Measurements from ENCODE around the gene APOC4.
"Not testable (repeated sequence)": the region's sequence is repeated elsewhere in the genome, so short reads cannot be mapped to it uniquely, and the experiment has no call there.

Gene APOC4

DNA sequence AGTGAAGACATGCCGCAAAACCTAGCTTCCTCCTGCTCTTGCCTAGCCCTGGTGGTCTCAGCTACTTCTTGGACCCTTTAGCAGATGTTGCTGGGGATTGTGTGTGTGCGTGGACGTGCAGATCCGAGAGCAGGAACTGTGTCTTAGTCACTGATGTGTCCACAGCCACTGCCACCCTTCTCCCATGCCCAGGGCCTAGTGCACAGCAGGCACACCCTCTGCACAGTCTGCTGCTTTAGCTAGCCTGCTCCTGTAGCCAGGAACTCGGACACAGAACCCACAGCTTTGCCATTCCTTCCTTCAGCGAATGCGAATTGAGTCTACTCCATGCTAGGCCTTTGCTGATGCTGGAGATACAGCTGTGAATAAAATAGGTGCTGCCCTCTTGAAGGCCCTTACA, 15.5 kb downstream of the APOC4 start:
- no peak for DNase-seq

DNA sequence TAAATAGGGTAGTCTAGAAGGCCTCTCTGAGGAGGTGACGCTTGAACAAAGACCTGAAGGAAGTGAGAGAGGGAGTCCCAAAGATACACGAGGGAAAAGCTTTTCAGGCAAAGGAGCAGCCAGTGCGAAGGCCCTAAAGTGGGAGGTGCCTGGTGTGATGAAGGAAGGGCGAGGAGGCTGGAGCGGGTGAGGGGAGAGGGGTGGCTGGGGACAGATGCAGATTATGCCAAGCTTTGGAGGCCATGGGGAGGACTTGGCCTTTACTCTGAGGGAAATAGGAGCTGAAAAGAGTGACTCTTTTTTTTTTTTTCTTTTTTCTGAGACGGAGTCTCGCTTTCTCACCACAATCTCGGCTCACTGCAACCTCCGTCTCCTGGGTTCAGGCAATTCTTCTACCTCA, 16.1 kb downstream of the APOC4 start:
- DNase-seq, result no peak

DNA sequence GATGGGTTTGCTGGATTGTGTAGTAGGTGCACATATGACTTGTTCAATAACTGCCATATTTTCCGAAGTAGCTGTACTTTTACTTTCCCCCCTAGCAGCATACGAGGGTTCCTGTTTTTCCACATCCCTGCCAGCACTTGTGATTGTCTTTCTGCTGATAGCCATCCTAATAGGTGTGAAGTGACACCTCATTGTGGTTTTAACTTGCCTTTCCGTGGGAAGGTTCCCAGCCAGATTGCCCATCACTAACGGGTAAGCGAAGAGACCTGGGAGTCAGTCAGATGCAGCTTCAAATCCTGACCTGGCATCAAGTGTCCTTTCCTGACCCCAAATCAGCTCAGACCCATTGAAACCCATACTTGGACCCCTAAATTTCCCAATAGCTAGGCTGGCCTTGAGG, 17.7 kb downstream of the APOC4 start:
- DNase-seq, result no peak

DNA sequence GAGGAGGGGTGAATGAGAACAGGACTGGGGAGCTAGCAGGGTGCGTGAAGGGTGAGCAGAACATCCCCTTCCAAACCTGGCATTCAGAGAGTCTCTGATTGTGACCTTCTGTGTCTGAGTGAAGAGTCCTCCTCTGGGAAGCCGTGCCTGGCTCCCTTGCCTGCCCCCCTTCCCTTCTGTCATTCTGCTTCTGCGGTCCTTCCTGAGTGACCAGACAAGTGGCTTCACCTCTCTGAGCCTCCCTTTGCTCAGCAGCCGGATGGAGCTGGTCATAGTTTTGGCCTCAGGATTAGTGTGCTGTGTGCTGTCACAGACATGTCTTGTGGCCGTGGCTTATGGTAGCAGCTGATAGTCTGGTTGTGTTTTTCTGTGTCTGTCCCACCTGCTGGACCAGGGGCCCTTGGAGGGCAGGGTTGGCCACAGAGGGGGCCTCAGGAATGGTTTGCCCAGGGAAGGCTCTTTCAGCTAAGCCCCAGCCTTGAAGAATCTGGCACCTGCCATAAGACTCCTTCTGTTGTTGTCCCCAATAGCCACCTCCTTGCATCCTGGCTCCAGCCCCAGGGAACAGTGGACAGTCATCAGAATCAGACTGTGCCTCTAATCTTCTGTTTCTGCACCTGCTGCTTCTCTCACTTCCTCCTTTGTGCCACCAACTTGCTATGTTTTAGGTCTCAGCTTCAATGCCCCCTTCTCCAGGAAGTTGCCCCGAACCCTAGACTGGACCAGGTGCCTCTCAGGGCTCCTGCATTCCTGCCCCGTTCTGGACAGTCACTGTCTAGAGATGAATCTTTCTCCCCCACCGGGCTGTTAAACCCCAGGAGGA, 19.1 kb downstream of the APOC4 start:
- DNase-seq, result no peak

DNA sequence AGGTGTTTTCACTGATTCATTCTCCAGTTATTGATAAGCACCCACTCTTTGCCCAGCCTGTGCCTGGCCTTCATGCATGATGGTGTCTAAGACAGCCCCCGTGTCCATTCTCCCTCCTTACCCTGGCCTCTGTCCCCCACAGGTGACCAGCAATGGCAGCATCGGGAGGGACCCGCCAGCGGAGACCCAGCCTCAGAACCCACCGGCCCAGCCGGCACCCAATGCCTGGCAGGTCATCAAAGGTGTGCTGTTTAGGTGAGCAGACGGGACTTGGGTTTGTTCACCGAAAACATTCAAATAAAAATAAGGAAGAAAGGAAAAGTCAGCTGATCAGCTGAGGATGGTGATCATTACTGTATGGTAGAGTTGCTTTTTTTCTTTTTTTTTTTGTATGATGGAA, 19.8 kb downstream of the APOC4 start:
- no peak for DNase-seq

DNA sequence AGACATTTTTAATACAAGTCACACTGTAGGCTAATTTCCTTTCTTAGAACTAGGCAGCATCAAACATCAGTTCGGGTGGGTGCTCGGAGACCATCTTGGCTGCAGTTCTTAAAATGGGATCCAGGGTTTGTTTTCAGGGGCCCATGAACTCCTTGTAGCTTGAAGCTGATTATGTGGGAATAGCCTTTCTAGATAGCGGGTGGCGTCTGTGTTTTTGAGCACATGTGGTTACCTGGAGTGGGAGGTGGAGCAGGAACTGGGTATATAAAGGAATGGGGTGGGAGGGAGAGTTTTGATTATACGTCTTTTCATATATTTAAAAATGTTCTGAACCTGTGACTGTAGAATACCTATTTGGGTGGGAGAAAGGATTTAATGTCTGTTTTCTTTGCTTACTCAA, 26.1 kb downstream of the APOC4 start:
- peak in 9 of 56 donors; percentile 4 to 32 (median 18) for DNase-seq

DNA sequence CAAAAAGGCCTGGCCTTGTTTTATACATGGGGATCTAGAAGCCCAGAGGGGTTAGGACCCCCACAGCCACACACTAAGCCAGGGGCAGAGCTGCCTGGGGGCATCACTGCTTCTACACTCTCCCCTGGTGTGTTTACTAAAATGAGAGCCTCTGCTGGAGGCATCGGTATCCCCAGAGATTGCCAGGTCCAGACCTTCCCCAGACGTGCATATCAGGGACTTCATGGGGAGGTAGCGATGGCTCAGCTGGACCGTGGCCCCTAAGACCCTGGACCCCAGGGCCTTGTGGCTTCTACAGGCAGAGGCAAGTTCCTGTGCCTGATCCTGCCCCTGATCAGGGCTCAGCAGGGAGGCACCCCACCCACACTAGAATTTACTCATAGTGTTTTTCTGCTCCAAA, 26.6 kb downstream of the APOC4 start:
- peak in 1 of 56 donors; percentile 13 for DNase-seq

DNA sequence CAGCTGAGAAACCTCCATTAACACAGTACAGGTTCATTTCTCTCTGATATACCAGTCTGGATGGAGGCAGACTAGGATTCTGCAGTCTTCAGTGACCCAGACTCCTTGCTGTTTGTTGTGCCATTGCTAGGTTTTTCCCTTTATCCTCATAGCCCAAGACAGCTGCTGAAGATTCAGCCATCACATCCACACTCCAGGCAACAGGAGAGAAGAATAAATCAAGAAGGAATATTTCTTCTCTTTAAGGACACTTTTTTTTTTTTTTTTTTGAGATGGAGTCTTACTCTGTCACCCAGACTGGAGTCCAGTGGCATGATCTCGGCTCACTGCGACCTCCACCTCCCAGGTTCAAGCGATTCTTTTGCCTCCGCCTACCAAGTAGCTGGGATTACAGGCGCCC, 27.4 kb downstream of the APOC4 start:
- no peak for DNase-seq

DNA sequence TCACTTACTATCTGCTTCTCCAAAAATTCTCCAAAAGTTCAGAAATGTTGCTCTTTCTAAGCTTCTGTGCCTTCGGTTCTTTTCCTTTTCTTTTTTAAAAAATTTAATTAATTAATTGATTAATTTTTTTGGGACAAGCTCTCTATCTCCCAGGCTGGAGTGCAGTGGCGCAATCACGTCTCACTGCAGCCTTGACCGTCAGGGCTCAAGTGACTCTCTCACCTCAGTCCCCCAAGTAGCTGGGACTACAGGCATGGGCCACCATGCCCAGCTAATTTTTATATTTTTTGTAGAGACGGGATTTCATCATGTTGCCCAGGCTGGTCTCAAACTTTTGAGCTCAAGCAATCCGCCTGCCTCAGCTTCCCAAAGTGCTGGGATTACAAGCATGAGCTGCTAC, 29.4 kb downstream of the APOC4 start:
- not testable (repeated sequence) for DNase-seq

DNA sequence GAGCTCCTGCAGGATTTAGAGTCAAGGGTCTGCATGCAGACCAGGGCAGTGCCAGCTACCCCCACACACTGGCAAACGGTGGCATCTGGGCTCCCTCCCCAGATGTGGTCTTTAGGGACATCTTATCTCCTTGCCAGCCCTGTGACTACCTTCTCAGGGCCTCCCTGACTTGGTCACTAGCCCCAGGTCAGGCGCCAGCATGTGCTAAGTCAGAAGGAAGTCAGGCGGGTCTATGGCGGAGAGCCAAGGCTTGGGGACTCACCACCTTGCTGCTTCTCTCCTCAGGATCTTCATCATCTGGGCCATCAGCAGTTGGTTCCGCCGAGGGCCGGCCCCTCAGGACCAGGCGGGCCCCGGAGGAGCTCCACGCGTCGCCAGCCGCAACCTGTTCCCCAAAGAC, 30.8 kb downstream of the APOC4 start:
- no peak for DNase-seq

DNA sequence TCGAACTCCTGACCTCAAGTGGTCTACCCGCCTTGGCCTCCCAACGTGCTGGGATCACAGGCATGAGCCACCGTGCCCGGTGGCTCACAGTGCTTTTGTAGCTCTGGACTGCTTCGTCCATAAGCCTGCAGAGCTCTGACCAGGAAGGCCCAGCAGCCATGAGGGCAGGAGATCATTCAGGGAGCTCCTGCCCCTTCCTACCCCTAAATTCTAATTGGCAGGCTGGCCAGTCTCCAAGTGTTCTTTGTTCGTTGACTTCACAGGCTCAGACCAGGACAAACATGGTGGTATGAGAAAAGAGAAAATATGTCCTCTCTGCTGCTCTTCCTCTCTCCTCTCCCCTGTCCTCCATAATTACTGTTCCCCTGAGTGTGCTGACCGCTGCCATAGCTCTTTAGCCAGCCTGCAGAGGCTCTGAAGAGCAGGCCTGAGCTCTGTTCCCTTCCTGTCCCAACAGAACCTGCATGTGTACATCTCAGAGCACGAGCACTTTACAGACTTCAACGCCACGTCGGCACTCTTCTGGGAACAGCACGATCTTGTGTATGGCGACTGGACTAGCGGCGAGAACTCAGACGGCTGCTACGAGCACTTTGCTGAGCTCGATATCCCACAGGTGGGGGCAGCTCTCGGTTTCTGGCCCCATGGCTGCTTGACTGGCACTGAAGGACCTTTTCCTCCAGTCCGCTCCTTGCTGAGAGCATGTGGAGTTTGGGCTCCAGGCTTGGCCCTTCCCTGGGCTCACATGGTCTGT, 32.1 kb downstream of the APOC4 start:
- no peak for DNase-seq

DNA sequence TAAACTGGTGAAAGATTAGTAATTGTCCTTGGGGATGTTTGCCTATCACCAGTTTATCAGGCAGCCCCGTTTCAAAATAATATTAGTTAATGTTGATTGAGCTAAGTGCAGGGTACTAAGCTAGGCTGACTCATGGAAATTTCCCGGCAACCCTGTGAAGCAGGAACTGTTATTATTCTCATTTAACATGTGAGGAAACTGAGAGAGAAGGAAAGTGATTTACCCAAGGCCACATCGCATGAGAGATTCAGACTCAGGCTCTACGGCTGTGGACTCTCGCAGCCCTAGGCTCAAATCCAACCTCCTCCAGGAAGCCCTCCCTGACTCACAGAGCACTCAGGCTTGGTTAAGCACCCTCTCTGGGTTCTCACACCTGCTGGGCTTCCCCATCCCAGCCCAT, 32.8 kb downstream of the APOC4 start:
- DNase-seq, result no peak

DNA sequence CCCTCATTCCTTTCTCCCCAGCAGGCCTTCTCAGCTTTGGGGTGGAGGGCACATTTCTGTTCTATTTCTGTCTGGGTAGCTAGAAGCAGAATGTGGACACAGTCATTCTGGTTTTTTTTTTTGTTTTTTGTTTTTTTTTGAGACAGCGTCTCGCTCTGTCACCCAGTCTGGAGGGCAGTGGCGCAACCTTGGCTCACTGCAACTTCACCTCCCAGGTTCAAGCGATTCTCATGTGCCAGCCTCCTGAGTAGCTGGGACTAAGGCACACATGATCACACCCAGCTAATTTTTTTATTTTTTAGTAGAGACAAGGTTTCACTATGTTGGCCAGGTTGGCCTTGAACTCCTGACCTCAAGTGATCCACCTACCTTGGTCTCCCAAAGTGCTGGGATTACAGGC, 33.4 kb downstream of the APOC4 start:
- no peak for DNase-seq

DNA sequence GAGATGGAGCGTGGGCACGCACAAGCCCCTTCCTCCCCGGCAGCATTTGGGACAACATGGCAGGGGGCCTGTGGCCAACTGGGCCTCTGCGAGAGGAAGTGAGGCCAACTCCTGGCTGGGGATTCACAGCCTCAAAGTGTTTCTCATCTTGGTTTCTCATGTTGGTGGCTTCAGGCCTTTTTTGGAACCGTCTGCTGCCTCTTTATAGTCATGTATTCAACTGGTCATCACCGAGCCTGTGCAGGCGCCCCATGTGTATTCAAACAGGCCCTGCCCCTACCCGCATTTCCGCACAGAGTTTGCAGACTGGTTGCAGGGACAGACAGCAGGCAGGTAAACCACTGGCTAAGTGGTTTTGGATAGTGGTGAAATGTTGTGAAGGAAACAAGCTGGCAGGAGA, 42.0 kb downstream of the APOC4 start:
- DNase-seq, result no peak

DNA sequence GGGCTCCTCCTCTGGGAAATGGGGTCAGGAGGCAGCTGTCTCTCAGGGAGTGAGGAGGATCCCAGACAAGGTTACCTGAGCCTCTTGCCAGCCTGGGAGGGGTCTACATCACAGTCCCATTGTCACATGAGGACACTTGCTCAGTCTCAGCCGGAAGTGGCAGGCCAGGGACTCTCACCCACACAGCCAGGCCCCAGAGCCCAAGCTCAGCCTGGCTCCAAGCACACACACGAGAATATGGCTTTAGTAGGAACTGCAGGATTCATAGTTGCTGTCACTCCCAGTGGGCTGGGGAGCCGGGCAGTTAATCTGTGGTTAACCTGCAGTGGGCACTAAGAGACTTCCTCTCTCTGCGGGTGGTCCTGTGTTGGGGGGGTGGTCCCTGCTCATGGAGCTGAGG, 43.4 kb downstream of the APOC4 start:
- DNase-seq, result no peak

DNA sequence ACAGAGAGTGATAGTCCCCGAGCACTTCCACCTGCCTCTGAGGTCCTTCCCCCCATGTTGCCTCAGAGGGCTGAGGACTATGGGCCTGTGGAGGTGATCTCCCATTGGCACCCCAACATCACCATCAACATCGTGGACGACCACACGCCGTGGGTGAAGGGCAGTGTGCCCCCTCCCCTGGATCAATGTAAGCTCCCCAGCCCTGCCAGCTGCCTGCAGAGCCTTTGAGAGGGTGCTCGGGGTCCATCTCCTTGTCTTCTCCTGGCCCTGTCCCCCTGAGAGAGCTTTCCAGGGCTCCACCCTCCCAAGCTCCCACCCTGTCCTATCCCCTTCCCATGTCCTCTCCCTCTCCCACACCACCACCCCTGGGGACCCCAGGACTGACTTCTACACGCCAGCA, 44.4 kb downstream of the APOC4 start:
- DNase-seq, result no peak

DNA sequence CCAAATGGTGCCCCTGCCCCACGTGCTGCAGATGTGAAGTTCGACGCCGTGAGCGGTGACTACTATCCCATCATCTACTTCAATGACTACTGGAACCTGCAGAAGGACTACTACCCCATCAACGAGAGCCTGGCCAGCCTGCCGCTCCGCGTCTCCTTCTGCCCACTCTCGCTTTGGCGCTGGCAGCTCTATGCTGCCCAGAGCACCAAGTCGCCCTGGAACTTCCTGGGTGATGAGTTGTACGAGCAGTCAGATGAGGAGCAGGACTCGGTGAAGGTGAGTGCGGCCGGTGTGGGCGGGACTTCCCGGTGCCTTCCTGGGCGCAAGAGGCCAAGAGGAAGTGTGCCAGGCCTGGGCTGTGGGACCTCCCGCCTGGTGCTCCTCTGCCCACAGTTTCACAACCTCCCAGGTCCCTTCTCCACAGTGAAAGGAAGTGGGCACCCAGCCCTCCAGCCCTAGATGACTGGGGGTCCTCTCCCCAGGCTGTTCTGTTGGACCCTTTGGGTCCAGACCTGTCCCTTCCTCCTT, 45.2 kb downstream of the APOC4 start:
- DNase-seq, result no peak

DNA sequence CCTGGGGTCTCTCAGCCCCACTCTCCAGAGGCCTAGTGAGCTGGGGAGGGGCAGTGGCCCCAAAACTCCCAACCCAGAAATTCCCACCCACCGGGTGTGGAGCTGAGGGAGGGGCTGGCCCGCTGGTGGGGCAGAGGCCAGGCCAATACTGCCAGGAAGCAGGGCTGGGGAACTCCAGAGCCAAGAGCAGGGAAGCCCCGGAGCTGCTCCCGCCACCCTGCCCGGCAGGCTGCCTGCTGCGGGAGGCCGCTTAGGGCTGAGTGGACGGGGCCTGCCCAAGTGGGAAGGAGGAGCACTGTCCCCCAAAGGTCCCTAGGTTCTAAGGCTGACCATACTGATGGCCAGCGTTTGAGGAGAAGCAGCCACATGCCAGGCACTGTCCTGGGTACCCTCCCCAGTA, 46.2 kb downstream of the APOC4 start:
- no peak for DNase-seq

DNA sequence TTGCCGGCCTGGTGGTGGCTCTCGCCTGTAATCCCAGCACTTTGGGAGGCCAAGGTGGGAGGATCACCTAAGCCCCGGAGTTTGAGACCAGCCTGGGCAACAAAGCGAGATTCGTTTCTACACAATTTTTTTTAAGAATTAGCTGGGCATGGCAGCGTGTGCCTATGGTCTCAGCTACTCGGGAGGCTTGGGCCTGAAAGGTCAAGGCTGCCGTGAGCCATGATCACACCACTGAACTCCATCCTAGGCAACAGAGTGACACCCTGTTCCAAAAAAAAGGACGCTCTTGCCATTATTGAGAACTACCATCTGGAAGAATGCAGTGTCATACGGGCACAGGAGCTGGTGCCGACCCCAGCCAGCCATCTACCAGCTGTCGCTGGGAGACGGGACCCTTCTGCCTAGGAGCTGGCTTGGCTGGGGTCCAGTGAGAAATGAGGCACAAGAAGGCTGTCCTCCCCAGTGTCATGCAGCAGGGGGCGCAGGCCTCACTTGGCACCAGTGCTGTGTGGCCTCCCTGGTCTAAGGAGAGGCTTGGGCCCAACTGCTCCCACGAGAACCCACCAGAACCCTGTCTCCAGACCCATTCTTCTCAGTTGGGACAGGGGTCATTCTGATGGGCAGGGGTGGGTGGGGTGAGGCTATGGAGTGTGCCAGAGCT, 47.0 kb downstream of the APOC4 start:
- peak in 28 of 56 donors; percentile 1 to 74 (median 20) for DNase-seq

DNA sequence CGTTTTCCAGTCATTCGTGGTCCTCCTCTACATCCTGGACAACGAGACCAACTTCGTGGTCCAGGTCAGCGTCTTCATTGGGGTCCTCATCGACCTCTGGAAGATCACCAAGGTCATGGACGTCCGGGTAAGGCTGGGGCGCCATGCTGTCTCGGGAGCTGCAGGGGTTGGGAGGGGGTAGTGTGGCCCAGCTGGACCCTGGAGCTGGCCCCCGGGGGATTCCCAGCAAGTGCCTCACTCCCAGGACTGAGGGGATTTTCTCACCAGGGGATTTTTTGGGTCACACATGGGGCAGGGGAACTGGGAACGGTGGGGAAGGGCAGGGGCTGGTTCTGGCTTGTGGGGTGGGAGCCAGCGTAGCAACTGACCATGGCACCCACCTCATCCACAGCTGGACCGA, 48.4 kb downstream of the APOC4 start:
- no peak for DNase-seq

DNA sequence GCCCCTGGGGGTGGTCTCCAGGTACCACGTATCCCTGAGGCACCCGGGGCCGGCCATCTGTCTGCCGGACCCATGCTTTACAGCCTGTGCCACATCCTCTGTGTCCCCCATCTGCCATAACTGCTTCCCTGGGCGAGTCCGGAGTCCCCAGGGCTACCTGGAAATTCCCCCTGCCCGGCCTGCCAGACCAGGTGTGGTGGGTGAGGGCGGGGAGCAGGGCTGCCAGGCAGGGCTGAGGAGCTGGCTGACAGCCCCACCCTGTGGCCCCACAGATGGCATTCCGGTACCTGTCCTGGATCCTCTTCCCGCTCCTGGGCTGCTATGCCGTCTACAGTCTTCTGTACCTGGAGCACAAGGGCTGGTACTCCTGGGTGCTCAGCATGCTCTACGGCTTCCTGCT, 48.9 kb downstream of the APOC4 start:
- no peak for DNase-seq

Data from nucleus accumbens (tissue), 56 donors.